ENCODE results near the gene SLC44A5.

The SLC44A5 gene

GRCh38 chr1:75588779-75589475 is 22.0 kb downstream of the SLC44A5 start:
- no peak for DNase-seq

GRCh38 chr1:75587692-75588091 is 23.2 kb downstream of the SLC44A5 start:
- no peak for DNase-seq

- DNase-seq = no peak
Observed at GRCh38 chr1:75583282-75583681, 27.6 kb downstream of the SLC44A5 start.

- DNase-seq = no peak
Observed at GRCh38 chr1:75582725-75583261, 28.1 kb downstream of the SLC44A5 start.

- DNase-seq = no peak
Observed at GRCh38 chr1:75579046-75579445, 31.9 kb downstream of the SLC44A5 start.

GRCh38 chr1:75575837-75576236 is 35.1 kb downstream of the SLC44A5 start:
- DNase-seq = no peak

GRCh38 chr1:75567191-75567590 is 43.7 kb downstream of the SLC44A5 start:
- DNase-seq = no peak

GRCh38 chr1:75559800-75560199 is 51.1 kb downstream of the SLC44A5 start:
- DNase-seq = no peak

- no peak for DNase-seq
Observed at GRCh38 chr1:75559136-75559535, 51.8 kb downstream of the SLC44A5 start.

- no peak for DNase-seq
Observed at GRCh38 chr1:75554870-75555269, 56.0 kb downstream of the SLC44A5 start.

GRCh38 chr1:75554181-75554580 is 56.7 kb downstream of the SLC44A5 start:
- DNase-seq = no peak

GRCh38 chr1:75550559-75550958 is 60.4 kb downstream of the SLC44A5 start:
- DNase-seq = no peak

GRCh38 chr1:75548721-75549480 is 62.0 kb downstream of the SLC44A5 start:
- no peak for DNase-seq

GRCh38 chr1:75543705-75544104 is 67.2 kb downstream of the SLC44A5 start:
- DNase-seq = no peak

GRCh38 chr1:75542818-75543570 is 67.9 kb downstream of the SLC44A5 start:
- DNase-seq = no peak

- DNase-seq = no peak
Observed at GRCh38 chr1:75539230-75540116, 71.4 kb downstream of the SLC44A5 start.

GRCh38 chr1:75533085-75533484 is 77.8 kb downstream of the SLC44A5 start:
- DNase-seq = no peak

GRCh38 chr1:75531570-75531969 is 79.3 kb downstream of the SLC44A5 start:
- no peak for DNase-seq

- DNase-seq = no peak
Observed at GRCh38 chr1:75529488-75529887, 81.4 kb downstream of the SLC44A5 start.

- no peak for DNase-seq
Observed at GRCh38 chr1:75528001-75528400, 82.9 kb downstream of the SLC44A5 start.

GRCh38 chr1:75522389-75522788 is 88.5 kb downstream of the SLC44A5 start:
- no peak for DNase-seq

GRCh38 chr1:75521658-75522057 is 89.3 kb downstream of the SLC44A5 start:
- DNase-seq = no peak
